Right kidney (tissue), 1 donor: ENCODE data around the gene TNNI2.
A peak's percentile ranks its signal among the peaks of the same experiment; 100 is the strongest.

Source experiments
- DNase-seq: peaks from one replicate; pipeline ENCODE4 v3.0.0-alpha.2; 2016

Gene TNNI2

GRCh38 chr11:1834779-1835670 is 3.8 kb upstream of the TNNI2 start, which contains the start of gene SYT8:
Gene SYT8 (plus strand): TSS chr11:1834990. CDS start chr11:1835106, 116 bp downstream.
- peak; percentile 17 for DNase-seq

DNA sequence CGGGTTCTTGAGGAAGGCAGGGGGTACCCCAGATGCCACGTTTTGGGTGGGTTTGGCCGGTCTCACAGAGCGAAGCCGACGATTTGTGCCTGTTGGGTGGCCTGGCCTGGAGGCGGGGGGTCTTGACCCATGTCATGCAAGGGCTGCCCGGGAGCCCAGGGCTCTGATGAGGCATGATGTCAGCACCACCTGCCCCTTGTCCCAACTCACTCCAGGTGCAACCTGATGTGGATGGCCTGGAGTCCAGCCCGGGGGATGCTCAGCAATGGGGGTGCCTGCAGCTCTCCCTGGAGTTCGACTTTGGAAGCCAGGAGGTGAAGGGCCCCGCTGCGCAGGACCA is 3.1 kb upstream of the TNNI2 start:
- DNase-seq, result peak; percentile 6

DNA sequence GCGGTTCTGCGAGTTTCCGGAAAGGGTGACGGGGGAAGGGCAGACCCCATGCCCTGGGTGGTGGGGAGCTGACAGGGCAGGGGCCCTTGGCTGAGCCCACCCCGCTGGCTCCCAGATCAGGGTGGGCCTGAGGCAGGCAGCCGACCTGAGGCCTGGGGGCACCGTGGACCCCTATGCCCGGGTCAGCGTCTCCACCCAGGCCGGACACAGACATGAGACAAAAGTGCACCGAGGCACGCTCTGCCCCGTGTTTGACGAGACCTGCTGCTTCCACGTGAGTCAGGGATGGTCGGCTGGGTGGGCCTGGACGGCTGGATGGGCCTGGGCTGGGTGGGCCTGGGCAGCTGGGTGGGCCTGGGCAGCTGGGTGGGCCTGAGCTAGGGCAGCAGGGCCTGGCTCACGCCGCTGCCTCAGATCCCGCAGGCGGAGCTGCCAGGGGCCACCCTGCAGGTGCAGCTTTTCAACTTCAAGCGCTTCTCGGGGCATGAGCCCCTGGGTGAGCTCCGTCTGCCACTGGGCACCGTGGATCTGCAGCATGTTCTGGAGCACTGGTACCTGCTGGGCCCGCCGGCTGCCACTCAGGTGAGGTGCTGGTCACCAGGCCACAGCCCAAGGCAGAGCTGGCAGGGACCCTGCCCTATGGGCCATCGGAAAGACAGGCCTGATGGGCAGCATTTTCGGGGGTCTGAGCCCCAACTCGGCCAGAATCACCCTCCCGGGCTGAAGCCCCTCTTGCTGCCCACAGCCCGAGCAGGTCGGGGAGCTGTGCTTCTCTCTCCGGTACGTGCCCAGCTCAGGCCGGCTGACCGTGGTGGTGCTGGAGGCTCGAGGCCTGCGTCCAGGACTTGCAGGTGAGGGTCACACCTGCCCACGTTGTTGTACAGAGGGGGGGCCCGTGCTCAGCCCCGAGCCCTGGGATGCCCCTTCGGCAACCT is 2.5 kb upstream of the TNNI2 start:
- DNase-seq, result no peak

DNA sequence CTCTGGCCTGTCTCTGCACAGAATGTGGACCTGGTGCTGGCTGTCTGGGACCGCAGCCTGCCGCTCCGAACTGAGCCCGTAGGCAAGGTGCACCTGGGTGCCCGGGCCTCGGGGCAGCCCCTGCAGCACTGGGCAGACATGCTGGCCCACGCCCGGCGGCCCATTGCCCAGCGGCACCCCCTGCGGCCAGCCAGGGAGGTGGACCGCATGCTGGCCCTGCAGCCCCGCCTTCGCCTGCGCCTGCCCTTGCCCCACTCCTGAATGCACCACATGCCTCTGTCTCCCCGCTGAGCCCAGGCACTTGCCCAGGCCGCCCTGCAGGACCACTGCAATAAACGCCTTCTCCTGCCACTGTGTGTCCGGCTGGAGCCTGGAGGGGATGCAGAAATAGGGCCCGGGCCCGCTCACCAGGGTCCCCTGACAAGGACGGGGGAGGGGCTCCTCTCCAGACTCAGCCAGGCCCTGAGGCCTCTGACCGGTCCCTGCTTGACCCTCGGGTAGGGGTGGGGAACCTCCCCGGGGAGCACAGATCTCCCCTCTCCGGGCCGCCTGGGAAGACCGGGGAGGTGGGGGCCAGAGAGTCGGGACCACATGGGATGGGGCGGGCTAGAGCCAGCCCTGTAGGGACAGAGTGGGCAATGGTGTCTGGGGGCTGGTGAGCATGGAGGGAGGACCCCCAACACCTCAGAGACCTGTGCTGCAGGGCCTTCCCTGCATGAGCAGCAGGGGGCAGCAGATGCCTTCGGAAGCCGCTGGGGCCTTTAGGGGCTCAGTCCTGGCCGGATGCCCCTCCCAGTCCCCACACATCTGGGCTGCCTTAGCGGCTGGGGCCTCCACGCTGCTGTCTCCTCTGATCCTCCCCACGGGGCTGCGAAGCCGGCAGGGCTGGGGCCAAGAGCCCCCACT is 1.4 kb upstream of the TNNI2 start:
- no peak for DNase-seq

- DNase-seq, result no peak
Measured at GRCh38 chr11:1838077-1838425, 730 bp upstream of the TNNI2 start.

DNA sequence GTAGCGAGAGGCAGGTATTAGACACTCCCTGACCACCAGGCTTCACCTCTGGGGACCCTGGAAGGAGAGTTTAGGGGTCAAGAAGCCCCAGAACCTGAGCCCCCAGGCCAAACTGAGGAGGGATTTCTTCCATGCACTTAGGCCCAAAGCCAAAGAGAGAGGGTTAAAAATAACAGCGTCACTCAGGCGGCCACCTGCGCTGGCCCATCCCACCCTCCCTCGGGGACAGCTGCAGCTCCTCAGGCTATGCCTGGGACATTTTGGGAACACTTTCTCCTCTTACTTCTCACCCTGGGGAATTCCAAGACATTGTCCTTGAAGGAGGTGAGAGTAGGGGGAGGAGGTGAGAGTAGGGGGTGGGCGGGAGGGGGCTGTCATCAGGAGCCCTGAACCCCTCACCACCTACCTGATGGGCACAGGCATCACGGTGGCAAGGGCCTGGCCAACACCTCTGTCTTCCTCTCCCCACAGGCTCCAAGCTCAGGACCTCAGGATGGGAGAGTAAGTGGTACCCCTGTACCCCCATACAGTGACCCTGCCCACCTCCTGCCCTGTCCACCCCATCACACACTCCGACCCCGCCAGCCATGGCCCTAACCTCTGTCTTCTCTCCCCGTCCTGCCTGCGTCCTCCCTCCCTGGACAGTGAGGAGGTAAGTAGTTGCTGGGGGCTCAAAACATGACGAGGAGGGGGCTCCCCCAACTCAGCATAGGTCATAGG is 583 bp downstream of the TNNI2 start:
- DNase-seq, result no peak

DNA sequence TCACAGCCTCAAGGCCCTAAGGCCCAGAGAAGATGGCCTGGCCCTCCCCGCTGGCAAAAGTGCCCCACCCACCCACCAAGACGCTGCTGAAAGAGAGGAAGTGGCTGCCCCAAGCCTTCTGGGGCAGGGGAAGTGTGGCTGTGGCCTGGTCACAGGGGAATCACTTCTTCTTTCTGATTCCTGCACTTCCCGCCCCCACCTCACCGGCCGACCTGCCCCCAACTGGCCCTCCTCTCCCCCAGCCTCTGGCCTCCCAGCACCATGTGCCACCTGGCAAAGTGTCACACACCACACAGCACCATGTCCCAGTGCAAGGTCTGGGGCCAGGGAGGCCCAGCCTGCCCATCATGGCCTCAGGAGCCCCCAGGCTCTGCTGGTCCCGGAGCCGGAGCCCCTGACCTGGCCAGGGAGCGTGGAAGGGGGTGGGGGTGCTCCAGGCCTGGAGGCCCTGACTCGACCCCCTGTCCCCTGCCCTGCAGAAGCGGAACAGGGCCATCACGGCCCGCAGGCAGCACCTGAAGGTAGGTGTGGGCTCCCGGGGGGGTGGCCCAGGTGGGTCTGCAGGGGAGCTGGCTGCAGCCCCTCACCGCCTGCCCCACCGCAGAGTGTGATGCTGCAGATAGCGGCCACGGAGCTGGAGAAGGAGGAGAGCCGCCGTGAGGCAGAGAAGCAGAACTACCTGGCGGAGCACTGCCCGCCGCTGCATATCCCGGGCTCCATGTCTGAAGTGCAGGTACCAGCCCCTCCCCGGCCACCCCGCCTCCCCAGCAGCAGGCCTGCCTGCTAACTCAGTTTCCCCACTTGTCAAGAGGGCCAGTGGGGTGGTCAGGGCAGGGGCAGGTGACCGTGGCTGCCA is 1.4 kb downstream of the TNNI2 start:
- DNase-seq, result no peak

DNA sequence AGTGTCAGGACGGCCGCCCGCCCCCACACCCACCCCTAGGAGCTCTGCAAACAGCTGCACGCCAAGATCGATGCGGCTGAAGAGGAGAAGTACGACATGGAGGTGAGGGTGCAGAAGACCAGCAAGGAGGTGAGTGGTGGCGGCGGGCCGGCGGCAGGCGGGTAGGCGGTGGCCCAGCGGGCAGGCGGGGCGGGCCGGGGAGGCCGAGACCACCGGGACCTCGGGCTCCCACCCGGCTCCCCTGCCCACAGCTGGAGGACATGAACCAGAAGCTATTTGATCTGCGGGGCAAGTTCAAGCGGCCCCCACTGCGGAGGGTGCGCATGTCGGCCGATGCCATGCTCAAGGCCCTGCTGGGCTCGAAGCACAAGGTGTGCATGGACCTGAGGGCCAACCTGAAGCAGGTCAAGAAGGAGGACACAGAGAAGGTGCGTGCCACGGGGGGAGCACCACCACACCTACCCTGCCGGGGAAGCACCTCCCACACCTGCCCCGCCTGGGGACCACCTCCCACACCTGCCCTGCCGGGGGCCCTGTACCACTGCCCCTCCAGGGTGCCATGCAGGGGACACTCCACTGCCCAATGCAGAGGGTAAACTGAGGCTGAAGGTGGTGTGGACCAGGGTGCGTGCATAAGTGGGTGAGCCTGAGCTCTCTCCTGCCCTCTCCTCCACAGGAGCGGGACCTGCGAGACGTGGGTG is 2.1 kb downstream of the TNNI2 start:
- DNase-seq, result no peak

DNA sequence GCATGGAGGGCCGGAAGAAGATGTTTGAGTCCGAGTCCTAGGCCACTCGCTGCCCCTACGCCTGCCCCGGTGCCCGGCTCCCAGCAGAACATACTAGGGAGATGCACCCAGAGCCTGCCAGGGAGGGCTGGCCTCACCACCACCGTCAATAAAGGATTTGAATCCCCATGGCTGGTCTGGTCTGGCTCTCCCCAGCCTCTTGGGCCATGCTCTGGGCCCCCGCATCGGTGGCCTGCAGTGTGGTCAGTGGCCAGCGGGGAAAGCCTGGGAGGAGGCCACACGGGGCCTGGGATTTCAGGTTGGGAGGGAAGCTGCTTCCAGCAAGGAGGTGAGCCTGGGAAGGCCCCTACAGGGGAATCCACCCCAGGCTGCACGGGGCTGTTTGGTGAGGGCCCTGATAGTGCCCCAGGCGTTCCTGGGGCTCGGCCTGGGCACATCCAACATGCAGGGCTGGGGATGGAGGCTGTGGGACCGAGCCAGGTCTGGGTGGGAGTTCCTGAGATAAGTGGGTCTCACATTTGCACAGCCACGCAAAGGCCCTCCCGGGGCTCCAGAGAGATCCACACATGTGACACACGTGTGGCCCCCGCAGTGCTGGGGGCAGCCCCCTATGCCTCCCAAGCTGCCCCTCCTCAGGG is 2.8 kb downstream of the TNNI2 start:
- DNase-seq, result no peak

GRCh38 chr11:1842149-1843097 is 3.6 kb downstream of the TNNI2 start:
- no peak for DNase-seq

GRCh38 chr11:1843098-1843473 is 4.3 kb downstream of the TNNI2 start:
- no peak for DNase-seq

- no peak for DNase-seq
Measured at GRCh38 chr11:1843796-1844195, 5.0 kb downstream of the TNNI2 start.

GRCh38 chr11:1844221-1845094 is 5.7 kb downstream of the TNNI2 start:
- DNase-seq, result no peak

DNA sequence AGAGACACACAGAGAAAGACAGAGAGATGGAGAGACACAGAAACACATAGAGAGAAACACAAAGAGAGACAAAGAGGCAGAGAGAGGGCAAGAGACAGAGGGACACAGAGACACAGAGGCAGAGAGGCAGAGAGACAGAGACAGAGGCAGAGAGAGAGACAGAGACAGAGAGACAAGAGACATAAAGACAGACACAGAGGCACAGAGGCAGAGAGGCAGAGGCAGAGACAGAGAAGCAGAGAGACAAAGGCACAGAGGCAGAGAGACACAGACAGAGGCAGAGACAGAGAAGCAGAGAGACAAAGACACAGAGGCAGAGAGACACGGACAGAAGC is 6.3 kb downstream of the TNNI2 start:
- DNase-seq, result no peak

DNA sequence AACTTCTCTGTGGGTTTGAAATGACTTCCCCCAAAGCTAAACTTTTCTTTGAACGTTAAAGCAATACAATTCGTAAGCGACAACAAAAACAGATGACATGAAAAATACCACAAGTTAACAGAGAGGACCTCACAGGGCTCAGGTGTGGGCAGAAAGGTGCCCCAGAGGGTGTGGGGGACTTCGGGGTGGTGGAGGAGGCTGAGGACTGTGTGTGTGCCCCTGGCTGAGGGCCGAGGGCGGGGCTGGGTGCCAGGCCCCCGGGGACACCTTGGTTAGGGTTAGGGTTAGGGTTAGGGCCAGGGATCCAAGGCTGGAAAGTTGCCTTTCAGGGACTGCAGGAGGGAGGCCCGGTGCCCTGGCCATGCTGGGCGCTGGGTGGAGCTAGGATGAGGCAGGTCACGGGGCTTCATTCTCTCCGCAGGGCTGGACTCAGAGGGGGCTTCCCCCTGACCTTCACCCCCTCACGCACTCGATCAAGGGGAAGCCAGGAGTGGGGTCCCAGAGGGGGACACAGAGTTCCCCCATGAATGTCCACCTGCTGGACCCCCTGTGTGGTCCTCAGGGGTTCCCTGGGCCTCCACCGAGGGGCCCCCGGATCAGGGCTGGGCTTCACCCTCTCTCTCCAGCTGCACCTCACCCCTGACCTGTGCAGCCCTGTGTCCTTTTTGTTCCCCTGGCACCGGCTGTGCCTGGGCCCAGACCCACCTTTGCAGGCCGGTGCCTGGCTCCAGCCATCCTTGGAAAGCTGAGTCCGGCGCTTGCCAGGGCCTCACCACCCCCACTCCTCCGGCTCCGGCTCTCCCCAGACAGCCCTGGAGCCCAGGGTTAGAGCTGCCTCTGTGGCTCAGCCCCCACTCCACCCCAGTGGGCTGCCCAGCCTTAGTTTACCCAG is 7.0 kb downstream of the TNNI2 start:
- no peak for DNase-seq

DNA sequence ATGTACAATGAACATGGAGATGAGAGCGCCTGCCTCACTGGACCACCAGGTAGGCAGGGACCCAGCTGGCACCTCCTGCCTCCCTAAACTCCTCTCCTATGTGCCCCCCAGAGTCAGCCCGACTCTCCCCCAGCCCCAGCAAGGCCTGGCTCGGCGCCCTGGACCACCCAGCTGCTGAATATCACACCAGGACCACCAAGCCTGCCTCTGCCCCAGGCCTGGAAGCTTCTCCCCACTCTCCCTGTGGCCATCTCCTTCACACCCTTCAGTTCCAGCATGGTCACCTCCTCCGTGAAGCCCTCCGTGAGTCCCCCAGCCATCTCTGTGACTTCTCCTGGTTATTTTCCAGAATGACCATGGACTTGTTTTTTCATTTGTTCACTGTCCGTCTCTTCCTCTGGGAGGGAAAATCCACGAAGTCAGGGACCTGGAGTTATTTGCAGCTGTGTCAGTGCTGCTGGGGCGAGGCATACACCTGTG is 7.7 kb downstream of the TNNI2 start:
- no peak for DNase-seq
